ENCODE data around the gene LRRIQ3.
A peak's percentile ranks its signal among the peaks of the same experiment; 100 is the strongest.

Gene LRRIQ3, protein sequence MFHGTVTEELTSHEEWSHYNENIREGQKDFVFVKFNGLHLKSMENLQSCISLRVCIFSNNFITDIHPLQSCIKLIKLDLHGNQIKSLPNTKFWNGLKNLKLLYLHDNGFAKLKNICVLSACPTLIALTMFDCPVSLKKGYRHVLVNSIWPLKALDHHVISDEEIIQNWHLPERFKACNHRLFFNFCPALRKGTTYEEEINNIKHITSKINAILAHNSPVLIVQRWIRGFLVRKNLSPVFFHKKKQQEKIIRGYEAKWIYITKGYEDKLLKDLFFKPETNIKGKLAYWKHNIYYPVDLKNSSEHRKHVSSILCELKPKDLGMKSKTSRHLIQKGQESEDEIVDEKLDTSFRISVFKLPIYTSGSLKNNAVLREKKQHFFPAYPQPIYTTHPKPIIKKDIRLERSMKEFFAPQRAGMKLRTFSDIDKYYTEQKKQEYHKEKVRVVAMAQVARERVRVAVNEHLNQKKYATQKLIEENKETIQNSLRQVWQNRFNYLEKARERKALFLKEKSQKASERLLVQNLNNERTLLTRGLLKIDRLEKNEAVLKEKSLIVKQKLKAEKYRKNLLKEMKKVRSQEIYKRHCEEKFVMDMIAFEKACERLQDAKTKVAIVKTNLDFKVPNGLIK

GRCh38 chr1:74197657-74198552, at the start of gene LRRIQ3, which contains the start of gene FPGT:
LRRIQ3 (minus strand) TSS chr1:74198176; CDS start chr1:74183684, 14,492 bp downstream.
FPGT (plus strand) TSS chr1:74198242; CDS start chr1:74198279, 37 bp downstream.
- H3K79me2 ChIP-seq (ENCODE audit: insufficient read depth, low read length), result no peaks in the 10 kb centered on the region; the same call in 1 of the 2 replicates
- H2AFZ ChIP-seq (ENCODE audit: low read depth, low read length), result peak within 1 kb of the TSS; percentile 97
- peak within 1 kb of the TSS; percentile 84 for H3K27ac ChIP-seq (ENCODE audit: low read length)
- no peaks in the 10 kb centered on the region for H4K20me1 ChIP-seq (ENCODE audit: insufficient read depth, low read length)
- TF ChIP-seq, protein P1, sequence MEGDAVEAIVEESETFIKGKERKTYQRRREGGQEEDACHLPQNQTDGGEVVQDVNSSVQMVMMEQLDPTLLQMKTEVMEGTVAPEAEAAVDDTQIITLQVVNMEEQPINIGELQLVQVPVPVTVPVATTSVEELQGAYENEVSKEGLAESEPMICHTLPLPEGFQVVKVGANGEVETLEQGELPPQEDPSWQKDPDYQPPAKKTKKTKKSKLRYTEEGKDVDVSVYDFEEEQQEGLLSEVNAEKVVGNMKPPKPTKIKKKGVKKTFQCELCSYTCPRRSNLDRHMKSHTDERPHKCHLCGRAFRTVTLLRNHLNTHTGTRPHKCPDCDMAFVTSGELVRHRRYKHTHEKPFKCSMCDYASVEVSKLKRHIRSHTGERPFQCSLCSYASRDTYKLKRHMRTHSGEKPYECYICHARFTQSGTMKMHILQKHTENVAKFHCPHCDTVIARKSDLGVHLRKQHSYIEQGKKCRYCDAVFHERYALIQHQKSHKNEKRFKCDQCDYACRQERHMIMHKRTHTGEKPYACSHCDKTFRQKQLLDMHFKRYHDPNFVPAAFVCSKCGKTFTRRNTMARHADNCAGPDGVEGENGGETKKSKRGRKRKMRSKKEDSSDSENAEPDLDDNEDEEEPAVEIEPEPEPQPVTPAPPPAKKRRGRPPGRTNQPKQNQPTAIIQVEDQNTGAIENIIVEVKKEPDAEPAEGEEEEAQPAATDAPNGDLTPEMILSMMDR (IDR thresholded peaks at IDR 0.05; ENCODE audit: borderline replicate concordance, extremely low read depth, low read length, poor library complexity, severe bottlenecking), result no peak
- TF ChIP-seq EZH2 (IDR thresholded peaks at IDR 0.05; ENCODE audit: borderline replicate concordance, low read depth, low read length, severe bottlenecking), result no peak
- H3K4me2 ChIP-seq (ENCODE audit: insufficient read depth, low read length), result peak within 1 kb of the TSS; percentile 63
- peaks cover 26% of the 10 kb centered on the region for H3K4me1 ChIP-seq (ENCODE audit: insufficient read depth, low read length)
- peak within 1 kb of the TSS; percentile 62 to 76 for H3K4me3 ChIP-seq (ENCODE audit: low read depth in 1 of 2, low read length in 2 of 2)
- peak within 1 kb of the TSS; percentile 62 for H3K9ac ChIP-seq (ENCODE audit: low read depth, low read length)
- ATAC-seq (ENCODE audit: insufficient read depth, low read depth), result peak; percentile 95
- H3K36me3 ChIP-seq (ENCODE audit: insufficient read depth, low read length), result no peaks in the 10 kb centered on the region
- DNase-seq, result peak; percentile 96
- H3K9me3 ChIP-seq (ENCODE audit: insufficient read depth, low read length, severe bottlenecking), result no peaks in the 10 kb centered on the region
- H3K27me3 ChIP-seq (ENCODE audit: insufficient read depth, low read length, poor library complexity), result no peaks in the 10 kb centered on the region

- DNase-seq, result no peak
- H4K20me1 ChIP-seq (ENCODE audit: insufficient read depth, low read length), result no peaks in the 10 kb centered on the region
- H3K36me3 ChIP-seq (ENCODE audit: insufficient read depth, low read length), result no peaks in the 10 kb centered on the region
- no peak overlapping the region for H3K4me2 ChIP-seq (ENCODE audit: insufficient read depth, low read length)
- ATAC-seq (ENCODE audit: insufficient read depth, low read depth), result no peak
- H3K4me3 ChIP-seq (ENCODE audit: low read depth in 1 of 2, low read length in 2 of 2), result no peak overlapping the region
- TF ChIP-seq, protein P1 (IDR thresholded peaks at IDR 0.05; ENCODE audit: borderline replicate concordance, extremely low read depth, low read length, poor library complexity, severe bottlenecking), result no peak
- no peak for TF ChIP-seq EZH2 (IDR thresholded peaks at IDR 0.05; ENCODE audit: borderline replicate concordance, low read depth, low read length, severe bottlenecking)
- H3K27ac ChIP-seq (ENCODE audit: low read length), result no peak overlapping the region
- no peaks in the 10 kb centered on the region for H3K27me3 ChIP-seq (ENCODE audit: insufficient read depth, low read length, poor library complexity)
- H3K9me3 ChIP-seq (ENCODE audit: insufficient read depth, low read length, severe bottlenecking), result no peaks in the 10 kb centered on the region
- no peaks in the 10 kb centered on the region for H3K4me1 ChIP-seq (ENCODE audit: insufficient read depth, low read length)
- no peak overlapping the region for H3K9ac ChIP-seq (ENCODE audit: low read depth, low read length)
- no peak overlapping the region for H2AFZ ChIP-seq (ENCODE audit: low read depth, low read length)
- H3K79me2 ChIP-seq (ENCODE audit: insufficient read depth, low read length), result no peaks in the 10 kb centered on the region
Measured at GRCh38 chr1:74246315-74246714, 48.3 kb upstream of the LRRIQ3 start.

GRCh38 chr1:74245168-74245772, 47.3 kb upstream of the LRRIQ3 start:
- no peak for TF ChIP-seq EZH2 (IDR thresholded peaks at IDR 0.05; ENCODE audit: borderline replicate concordance, low read depth, low read length, severe bottlenecking)
- TF ChIP-seq, protein P1 (IDR thresholded peaks at IDR 0.05; ENCODE audit: borderline replicate concordance, extremely low read depth, low read length, poor library complexity, severe bottlenecking), result no peak
- no peaks in the 10 kb centered on the region for H3K9me3 ChIP-seq (ENCODE audit: insufficient read depth, low read length, severe bottlenecking)
- DNase-seq (no peak), ATAC-seq (ENCODE audit: insufficient read depth, low read depth) (no peak)
- H3K4me1 ChIP-seq (ENCODE audit: insufficient read depth, low read length), result no peaks in the 10 kb centered on the region
- H2AFZ ChIP-seq (ENCODE audit: low read depth, low read length), result no peak overlapping the region
- H4K20me1 ChIP-seq (ENCODE audit: insufficient read depth, low read length), result no peaks in the 10 kb centered on the region
- H3K36me3 ChIP-seq (ENCODE audit: insufficient read depth, low read length), result no peaks in the 10 kb centered on the region
- H3K4me2 ChIP-seq (ENCODE audit: insufficient read depth, low read length), result no peak overlapping the region
- no peak overlapping the region for H3K4me3 ChIP-seq (ENCODE audit: low read depth in 1 of 2, low read length in 2 of 2)
- H3K27me3 ChIP-seq (ENCODE audit: insufficient read depth, low read length, poor library complexity), result no peaks in the 10 kb centered on the region
- no peak overlapping the region for H3K9ac ChIP-seq (ENCODE audit: low read depth, low read length)
- no peaks in the 10 kb centered on the region for H3K79me2 ChIP-seq (ENCODE audit: insufficient read depth, low read length)
- no peak overlapping the region for H3K27ac ChIP-seq (ENCODE audit: low read length)
